Peyer's patch (tissue), 4 donors: ENCODE measurements around the gene NCKAP5.

ENCODE experiments used
- CTCF ChIP-seq, 6 experiments: fragments of 450-650 bp in 4 of 6; fragments of 200-600 bp in 2 of 6; sonication (generic) in 1 of 6; IDR thresholded peaks; one replicate each; pipeline ENCODE4 v1.5.1; 2017 to 2019; ENCODE audit warnings: antibody characterized with exemption in 6 of 6, mild to moderate bottlenecking in 3 of 6, moderate library complexity in 1 of 6
- POLR2A ChIP-seq, 2 donors: fragments of 450-650 bp; IDR thresholded peaks; one replicate each; pipeline ENCODE4 v1.5.1; 2017; ENCODE audit warnings: antibody characterized with exemption in 2 of 2, mild to moderate bottlenecking in 2 of 2, moderate library complexity in 2 of 2

DNA sequence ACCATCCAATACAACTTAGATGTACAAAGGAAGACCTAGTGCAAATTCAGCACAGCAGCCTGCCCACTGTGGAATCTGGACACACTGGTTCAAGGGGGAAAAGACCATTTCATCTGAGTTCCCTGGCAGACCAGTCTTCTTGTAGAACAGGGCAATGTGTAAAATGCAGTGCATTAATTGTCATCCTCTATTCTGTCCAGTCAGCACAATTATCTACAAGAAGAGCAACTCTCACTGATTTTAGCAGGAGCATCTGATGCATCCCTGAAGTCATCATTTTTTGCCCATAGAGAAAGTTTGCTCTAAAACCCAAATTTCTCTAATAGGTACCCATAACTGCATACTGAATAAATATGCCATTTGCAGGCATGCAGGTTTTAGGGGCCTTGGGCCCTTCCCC lies 816.4 kb downstream of the NCKAP5 start:
- TF ChIP-seq POLR2A (IDR thresholded peaks at IDR 0.05) (no peak), CTCF (IDR thresholded peaks at IDR 0.05) (no peak)
